Activated T-cell treated with anti-CD3 and anti-CD28 coated beads, Interleukin-2, amount 50 U/mL, for 24 hours (primary cell): ENCODE data around the gene SLC25A29.
"Not testable (repeated sequence)": the region's sequence is repeated elsewhere in the genome, so short reads cannot be mapped to it uniquely, and the experiment has no call there.

Source experiments
- DNase-seq: peaks from one replicate; pipeline ENCODE4 v3.0.0-alpha.2; 2020
- H3K27ac Mint-ChIP-seq: 2 replicates; pipeline ENCODE4 v1.8.0; 2020; ENCODE audit warnings: mild to moderate bottlenecking, mixed read lengths
- H3K27me3 Mint-ChIP-seq: 2 replicates; pipeline ENCODE4 v1.8.0; 2020; ENCODE audit warnings: mixed read lengths
- H3K36me3 Mint-ChIP-seq: 2 replicates; pipeline ENCODE4 v1.8.0; 2020; ENCODE audit warnings: low read depth, mixed read lengths
- H3K4me1 Mint-ChIP-seq: 2 replicates; pipeline ENCODE4 v1.8.0; 2020; ENCODE audit warnings: low read depth, mixed read lengths
- H3K4me3 Mint-ChIP-seq: 2 replicates; pipeline ENCODE4 v1.8.0; 2020; ENCODE audit warnings: mild to moderate bottlenecking, moderate library complexity, mixed read lengths
- H3K9me3 Mint-ChIP-seq: 2 replicates; pipeline ENCODE4 v1.8.0; 2020; ENCODE audit warnings: mixed read lengths

SLC25A29 gene

DNA sequence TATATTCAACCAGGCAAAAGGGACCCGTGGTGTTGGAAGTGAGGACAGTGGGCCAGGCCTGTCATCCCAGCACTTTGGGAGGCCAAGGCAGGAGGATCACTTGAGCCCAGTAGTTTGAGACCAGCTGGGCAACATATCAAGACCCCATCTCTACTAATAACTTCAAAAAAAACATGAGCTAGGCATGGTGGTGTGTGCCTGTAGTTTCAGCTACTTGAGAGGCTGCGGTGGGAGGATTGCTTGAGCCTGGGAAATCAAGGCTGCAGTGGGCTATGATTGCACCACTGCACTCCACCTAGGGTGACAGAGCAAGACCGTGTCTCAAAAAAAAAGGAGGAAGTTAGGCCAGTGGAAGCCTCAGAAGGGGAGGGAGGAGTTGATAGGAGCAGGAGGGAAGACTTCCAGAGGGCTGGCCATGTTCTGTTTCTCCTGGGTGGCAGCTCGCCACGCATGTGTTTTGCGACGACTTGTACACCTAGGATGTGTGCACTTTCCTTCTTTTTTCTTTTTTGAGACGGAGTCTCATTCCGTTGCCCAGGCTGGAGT, 10.1 kb downstream of the SLC25A29 start:
- Mint-ChIP-seq H3K36me3 (peaks cover 16% of the 10 kb centered on the region), H3K27me3 (no peaks in the 10 kb centered on the region), H3K4me3 (no peak overlapping the region), H3K27ac (peak overlapping the region; percentile 61), H3K4me1 (peaks cover 7% of the 10 kb centered on the region), H3K9me3 (no peaks in the 10 kb centered on the region)
- no peak for DNase-seq

GRCh38 chr14:100295376-100296105, 10.7 kb downstream of the SLC25A29 start:
- Mint-ChIP-seq H3K9me3 (no peaks in the 10 kb centered on the region), H3K4me1 (peaks cover 7% of the 10 kb centered on the region), H3K27ac (no peak overlapping the region), H3K27me3 (no peaks in the 10 kb centered on the region), H3K4me3 (no peak overlapping the region), H3K36me3 (peaks cover 19% of the 10 kb centered on the region)
- no peak for DNase-seq

DNA sequence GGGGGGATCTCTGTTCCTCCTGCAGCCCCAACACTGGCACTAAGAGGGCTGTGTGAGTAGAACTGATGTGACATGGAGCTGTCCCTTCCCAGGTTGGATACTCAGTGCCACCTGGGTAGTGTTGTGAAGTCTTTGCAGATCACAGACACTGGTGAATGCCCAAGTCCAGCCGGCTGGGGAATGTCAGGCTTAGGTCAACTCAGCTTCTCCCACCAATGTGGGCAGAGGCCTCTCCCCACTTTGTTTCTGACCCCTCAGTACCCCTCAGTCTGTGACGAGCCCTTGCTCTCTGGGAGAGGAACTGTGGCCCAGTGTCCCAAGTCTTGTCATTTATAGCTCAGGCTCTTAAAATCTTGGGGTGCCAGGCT, 11.3 kb downstream of the SLC25A29 start:
- peaks cover 7% of the 10 kb centered on the region for H3K4me1 Mint-ChIP-seq

GRCh38 chr14:100294213-100294962, 11.9 kb downstream of the SLC25A29 start:
- H3K9me3 Mint-ChIP-seq = no peaks in the 10 kb centered on the region
- H3K27ac Mint-ChIP-seq = no peak overlapping the region
- DNase-seq = peak; percentile 20
- no peaks in the 10 kb centered on the region for H3K27me3 Mint-ChIP-seq
- no peak overlapping the region for H3K4me3 Mint-ChIP-seq
- peaks cover 19% of the 10 kb centered on the region for H3K36me3 Mint-ChIP-seq
- peaks cover 7% of the 10 kb centered on the region for H3K4me1 Mint-ChIP-seq

More for the DNA sequence above, 11.3 kb downstream of the SLC25A29 start:
- H3K36me3 Mint-ChIP-seq = peaks cover 19% of the 10 kb centered on the region
- no peak for DNase-seq
- no peak overlapping the region for H3K4me3 Mint-ChIP-seq
- no peak overlapping the region for H3K27ac Mint-ChIP-seq
- H3K27me3 Mint-ChIP-seq = no peaks in the 10 kb centered on the region
- H3K9me3 Mint-ChIP-seq = no peaks in the 10 kb centered on the region

DNA sequence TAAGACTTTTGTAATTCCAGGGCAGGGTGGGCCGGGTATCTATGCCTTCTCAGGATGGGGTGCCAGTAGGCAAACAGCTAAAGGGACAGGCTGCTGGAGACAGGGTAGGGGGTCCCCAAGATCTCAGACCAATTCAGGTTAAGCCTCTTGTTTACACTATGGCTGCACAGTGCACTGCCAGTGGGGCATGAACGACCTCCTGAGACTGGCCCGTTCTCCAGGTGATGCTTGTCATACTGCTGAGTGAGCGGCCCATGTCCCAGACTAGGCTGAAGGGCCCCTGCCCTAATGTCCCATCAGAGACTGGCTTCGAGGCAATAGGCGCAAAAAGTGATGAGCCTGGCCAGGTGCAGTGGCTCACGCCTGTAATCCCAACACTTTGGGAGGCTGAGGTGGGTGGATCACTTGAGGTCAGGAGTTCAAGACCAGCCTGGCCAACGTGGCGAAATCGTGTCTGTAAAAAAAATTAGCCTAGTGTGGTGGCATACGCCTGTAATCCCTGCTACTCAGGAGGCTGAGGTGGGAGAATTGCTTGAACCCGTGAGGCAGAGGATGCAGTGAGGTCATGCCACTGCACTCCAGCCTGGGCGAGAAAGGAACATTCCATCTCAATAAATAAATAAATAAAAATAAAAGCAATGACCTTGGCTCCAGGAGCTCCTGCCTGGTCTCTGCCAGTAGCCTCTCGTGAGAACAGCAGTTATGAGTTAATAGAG, 12.6 kb downstream of the SLC25A29 start:
- H3K9me3 Mint-ChIP-seq = no peaks in the 10 kb centered on the region
- H3K4me1 Mint-ChIP-seq = peaks cover 7% of the 10 kb centered on the region
- H3K27ac Mint-ChIP-seq = no peak overlapping the region
- peak; percentile 21 for DNase-seq
- H3K36me3 Mint-ChIP-seq = peaks cover 23% of the 10 kb centered on the region
- no peak overlapping the region for H3K4me3 Mint-ChIP-seq
- no peaks in the 10 kb centered on the region for H3K27me3 Mint-ChIP-seq

DNA sequence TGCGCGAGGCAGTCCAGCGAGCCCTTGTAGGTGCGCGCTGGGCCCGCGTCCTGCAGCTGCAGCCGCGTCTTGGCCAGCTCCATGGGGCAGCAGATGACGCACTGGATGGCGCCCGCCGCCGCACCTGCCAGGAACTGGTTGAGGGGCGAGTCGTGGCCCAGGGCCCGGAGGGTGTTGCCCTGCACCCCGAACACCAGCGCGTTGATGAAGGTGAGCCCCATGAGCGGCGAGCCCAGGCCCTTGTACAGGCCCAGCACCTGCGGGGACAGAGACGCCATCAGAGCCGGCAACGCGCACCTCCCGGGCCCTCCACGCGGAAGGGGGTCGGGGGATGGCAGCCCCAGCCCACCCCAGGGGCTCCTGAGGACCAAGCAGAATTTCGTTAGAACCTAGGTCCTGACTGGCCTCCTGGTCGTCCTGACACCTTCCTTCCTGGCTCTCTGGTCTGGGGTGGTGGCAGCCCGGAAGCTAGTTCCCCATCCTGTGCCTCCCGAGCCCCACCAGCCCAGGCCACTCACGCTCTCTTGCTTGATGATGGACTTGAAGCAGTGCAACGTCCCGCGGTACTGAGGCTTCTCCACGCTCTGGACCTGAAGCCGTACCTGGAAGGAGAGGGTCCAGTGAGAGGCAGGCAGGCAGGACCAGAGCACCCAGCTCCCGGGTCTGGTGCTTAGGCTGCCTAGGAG, 13.3 kb downstream of the SLC25A29 start:
- Mint-ChIP-seq H3K27me3 (no peaks in the 10 kb centered on the region), H3K9me3 (no peaks in the 10 kb centered on the region), H3K4me3 (no peak overlapping the region), H3K4me1 (peaks cover 4% of the 10 kb centered on the region), H3K36me3 (peaks cover 18% of the 10 kb centered on the region), H3K27ac (no peak overlapping the region)
- DNase-seq = no peak

DNA sequence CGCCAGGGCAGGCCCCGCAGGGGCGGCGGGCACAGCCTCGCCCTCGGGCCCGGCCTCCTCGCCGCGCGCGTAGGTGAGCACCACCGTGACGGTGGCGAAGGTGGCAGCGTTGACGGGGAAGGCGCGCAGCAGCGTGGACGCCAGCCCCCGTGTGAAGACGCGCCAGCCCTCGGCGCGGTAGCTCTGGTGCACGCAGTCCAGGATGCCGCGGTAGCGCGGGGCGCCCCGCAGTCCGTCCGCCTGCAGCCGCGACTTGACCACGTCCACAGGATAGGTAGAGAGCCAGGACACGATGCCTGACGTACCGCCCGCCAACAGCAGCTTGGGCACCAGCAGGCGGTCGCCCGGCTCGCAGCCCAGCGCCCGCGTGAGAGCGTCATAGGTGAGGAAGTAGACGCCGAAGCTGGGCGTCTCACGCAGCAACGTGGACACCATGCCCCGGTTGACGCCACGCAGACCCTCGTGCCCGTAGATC, 13.9 kb downstream of the SLC25A29 start:
- H3K4me3 Mint-ChIP-seq = no peak overlapping the region
- DNase-seq = peak; percentile 23
- peaks cover 18% of the 10 kb centered on the region for H3K36me3 Mint-ChIP-seq
- peaks cover 2% of the 10 kb centered on the region for H3K4me1 Mint-ChIP-seq
- H3K9me3 Mint-ChIP-seq = no peaks in the 10 kb centered on the region
- H3K27ac Mint-ChIP-seq = no peak overlapping the region
- H3K27me3 Mint-ChIP-seq = no peaks in the 10 kb centered on the region

- Mint-ChIP-seq H3K27ac (peak overlapping the region; percentile 37), H3K27me3 (no peaks in the 10 kb centered on the region), H3K4me1 (no peaks in the 10 kb centered on the region), H3K9me3 (no peaks in the 10 kb centered on the region), H3K4me3 (no peak overlapping the region), H3K36me3 (peaks cover 15% of the 10 kb centered on the region)
- peak; percentile 22 for DNase-seq
Observed at GRCh38 chr14:100291305-100292075, 14.8 kb downstream of the SLC25A29 start.

- Mint-ChIP-seq H3K27ac (peak overlapping the region; percentile 20), H3K27me3 (no peaks in the 10 kb centered on the region), H3K36me3 (peaks cover 15% of the 10 kb centered on the region), H3K4me3 (no peak overlapping the region), H3K9me3 (no peaks in the 10 kb centered on the region), H3K4me1 (peaks cover 4% of the 10 kb centered on the region)
- DNase-seq = no peak
Observed at GRCh38 chr14:100290607-100291304, 15.5 kb downstream of the SLC25A29 start.

DNA sequence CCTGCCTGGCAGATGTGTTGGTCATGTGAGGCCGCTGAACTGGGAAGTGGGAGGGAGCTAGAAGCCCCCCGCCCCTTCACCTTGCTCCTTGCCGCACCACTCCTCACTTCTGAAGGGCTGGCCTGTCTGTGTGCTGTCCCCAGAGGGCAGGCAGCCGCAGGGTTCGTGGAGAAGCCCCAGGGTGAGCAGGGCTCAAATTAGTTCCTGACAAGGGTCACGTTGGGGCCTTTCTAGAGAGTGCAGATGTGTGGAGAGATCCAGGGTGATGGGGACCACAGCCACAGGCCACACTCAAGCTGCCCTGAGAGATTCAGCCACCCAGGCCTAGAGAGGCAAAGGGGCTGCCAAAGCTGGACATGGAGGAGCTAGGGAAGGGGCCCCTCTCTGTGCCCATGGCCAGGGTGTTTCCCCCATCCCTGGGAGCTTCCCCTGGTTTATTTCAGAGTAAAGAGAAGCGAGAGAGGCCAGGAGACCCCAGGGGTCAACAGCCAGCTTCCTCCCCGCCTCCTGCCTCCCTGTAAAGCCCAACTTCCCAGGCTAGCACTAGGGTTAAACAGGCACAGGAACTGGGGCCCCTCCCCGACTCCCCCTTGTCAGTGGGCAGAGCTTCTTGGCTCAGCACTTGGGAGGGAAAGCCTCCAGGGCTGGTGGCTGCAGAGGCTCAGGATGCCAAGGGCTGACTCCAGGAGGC, 16.2 kb downstream of the SLC25A29 start:
- Mint-ChIP-seq H3K4me1 (peaks cover 5% of the 10 kb centered on the region), H3K27me3 (no peaks in the 10 kb centered on the region), H3K36me3 (peaks cover 15% of the 10 kb centered on the region), H3K4me3 (no peak overlapping the region), H3K9me3 (no peaks in the 10 kb centered on the region), H3K27ac (peak overlapping the region; percentile 20)
- DNase-seq = peak; percentile 25

GRCh38 chr14:100288382-100289185, 17.7 kb downstream of the SLC25A29 start:
- Mint-ChIP-seq H3K9me3 (no peaks in the 10 kb centered on the region), H3K27ac (peak overlapping the region; percentile 61), H3K4me1 (peaks cover 12% of the 10 kb centered on the region), H3K27me3 (no peaks in the 10 kb centered on the region), H3K4me3 (no peak overlapping the region), H3K36me3 (peaks cover 15% of the 10 kb centered on the region)
- peak; percentile 14 for DNase-seq

DNA sequence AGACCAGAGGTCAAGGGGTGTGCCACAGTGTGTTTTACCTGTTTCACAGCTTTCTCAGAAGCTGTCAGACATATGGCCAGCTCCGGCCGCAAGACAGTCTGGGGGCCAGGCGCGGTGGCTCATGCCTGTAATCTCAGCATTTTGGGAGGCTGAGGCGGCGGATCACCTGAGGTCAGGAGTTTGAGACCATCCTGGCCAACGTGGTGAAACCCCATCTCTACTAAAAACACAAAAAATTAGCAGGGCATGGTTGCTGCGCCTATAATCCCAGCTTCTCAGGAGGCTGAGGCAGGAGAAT, 18.3 kb downstream of the SLC25A29 start:
- not testable (repeated sequence) for H3K4me3 Mint-ChIP-seq, DNase-seq, H3K9me3 Mint-ChIP-seq, H3K27me3 Mint-ChIP-seq
- Mint-ChIP-seq H3K36me3 (peaks cover 14% of the 10 kb centered on the region), H3K4me1 (peaks cover 12% of the 10 kb centered on the region), H3K27ac (peak overlapping the region; percentile 57)
